GM19239 (cell line): ENCODE measurements around the gene SBF2.
"Not testable (repeated sequence)": the region's sequence is repeated elsewhere in the genome, so short reads cannot be mapped to it uniquely, and the experiment has no call there.

Source experiments
- DNase-seq: peaks from one replicate; pipeline ENCODE4 v3.0.0; 2011; ENCODE audit warnings: low spot score; ENCODE audit not compliant: insufficient read length
- FAIRE-seq: peaks from 2 replicates; lab custom pipeline; 2011; peaks lifted over from hg19 to GRCh38; lab: Jason Lieb, UNC

SBF2 gene

GRCh38 chr11:9747229-9747628 lies 546.8 kb downstream of the SBF2 start:
- DNase-seq (no peak), FAIRE-seq (no peak)

GRCh38 chr11:9745411-9746211 lies 548.4 kb downstream of the SBF2 start:
- DNase-seq = no peak
- FAIRE-seq = peak; percentile 91

DNA sequence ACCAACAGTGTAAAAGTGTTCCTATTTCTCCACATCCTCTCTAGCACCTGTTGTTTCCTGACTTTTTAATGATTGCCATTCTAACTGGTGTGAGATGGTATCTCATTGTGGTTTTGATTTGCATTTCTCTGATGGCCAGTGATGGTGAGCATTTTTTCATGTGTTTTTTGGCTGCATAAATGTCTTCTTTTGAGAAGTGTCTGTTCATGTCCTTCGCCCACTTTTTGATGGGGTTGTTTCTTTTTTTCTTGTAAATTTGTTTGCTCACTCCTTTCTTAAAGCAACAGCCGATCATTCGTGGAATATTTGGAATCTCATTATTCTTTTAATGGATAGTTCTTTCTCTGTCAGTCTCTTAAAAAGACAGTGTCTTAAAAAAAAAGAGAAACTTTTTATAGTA lies 550.5 kb downstream of the SBF2 start:
- DNase-seq = not testable (repeated sequence)

DNA sequence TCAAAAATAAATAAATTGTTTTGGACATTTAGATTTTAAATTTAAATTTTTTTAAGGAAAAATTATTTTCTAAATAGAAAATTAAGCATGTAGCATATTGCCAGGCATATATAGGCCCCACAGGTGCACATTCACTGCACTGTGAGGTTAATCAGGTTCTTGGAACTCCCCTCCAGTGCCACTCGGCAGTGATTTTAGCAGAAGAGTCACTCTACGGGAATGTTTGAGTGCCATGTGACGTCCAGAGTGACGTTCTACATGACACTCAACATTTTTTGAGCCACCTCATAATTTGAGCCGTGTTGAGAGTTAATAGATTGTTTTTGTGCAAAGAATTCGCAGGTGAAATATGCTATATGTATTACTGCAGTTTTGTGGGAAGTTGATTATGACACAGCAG lies 552.8 kb downstream of the SBF2 start:
- FAIRE-seq (no peak), DNase-seq (no peak)

More for the DNA sequence above, 550.5 kb downstream of the SBF2 start:
- FAIRE-seq = not testable (repeated sequence)

DNA sequence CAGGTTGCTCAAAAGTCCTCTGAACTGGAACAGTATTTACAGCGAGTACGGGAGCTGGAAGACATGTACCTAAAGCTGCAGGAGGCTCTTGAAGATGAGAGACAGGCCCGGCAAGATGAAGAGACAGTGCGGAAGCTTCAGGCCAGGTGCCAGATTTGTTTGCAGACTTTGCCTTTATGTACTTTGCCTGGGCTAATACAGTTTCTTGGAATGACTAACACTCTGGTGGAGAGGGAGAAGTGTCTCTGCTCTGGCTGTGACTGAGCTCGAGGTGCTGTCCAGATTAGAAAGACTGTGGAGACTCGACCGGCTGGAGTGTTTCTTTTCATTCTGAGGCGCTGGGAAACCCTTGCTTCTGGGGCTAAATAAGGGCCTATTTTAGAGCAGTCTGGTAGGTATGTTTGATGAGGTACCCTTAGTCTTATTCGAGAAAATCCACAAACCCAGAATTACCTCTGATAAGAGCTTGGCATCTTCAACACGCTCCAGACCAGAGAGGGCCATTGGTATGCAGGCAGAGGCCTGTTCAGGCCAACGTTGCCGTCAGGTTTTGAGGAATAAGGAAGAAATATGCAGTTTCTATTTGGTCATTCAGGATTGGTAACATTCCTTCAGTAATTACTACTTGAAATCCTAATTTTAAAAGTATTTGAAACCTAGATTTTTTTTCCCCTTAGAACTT lies 553.7 kb downstream of the SBF2 start:
- FAIRE-seq (peak; percentile 18), DNase-seq (no peak)

DNA sequence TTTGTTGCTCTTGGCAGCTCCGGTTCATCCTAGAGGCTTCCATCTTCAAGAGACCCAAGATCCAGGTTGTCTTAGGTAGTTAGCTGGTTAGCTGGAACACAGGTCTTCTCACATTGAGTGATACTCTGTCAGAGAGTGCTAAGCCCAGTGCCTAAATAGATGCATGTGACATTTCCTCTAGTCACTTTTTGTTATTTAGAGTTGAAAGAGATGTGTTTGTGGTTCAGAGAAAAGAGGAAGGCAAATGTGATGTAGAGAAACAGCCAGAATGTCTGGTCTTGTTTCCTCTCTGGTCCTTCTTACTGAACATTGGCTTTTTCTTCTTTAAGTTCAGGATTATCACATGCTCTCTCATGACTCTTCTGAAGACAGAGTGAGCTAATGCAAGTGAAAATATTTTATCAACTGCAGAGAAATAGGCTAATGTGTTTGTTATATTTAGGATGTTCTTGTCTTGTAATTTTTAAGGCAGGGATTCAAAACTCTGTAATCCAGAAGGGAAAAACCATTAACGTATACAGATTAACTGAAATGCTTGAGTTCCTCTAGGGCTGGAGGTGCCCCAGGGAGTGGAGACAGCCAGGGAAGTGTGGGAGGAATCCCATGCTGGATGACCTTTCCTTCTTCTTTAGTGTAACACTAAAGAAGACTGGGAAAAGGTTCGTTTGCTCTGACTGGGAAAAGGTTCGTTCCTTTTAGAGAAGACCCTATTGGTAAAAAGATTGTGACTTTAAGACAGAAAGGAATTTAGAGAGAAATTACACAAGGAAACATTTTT lies 554.7 kb downstream of the SBF2 start:
- FAIRE-seq = peak; percentile 52
- DNase-seq = no peak

- DNase-seq (no peak), FAIRE-seq (no peak)
These were observed 555.3 kb downstream of the SBF2 start for GRCh38 chr11:9738707-9739106.

DNA sequence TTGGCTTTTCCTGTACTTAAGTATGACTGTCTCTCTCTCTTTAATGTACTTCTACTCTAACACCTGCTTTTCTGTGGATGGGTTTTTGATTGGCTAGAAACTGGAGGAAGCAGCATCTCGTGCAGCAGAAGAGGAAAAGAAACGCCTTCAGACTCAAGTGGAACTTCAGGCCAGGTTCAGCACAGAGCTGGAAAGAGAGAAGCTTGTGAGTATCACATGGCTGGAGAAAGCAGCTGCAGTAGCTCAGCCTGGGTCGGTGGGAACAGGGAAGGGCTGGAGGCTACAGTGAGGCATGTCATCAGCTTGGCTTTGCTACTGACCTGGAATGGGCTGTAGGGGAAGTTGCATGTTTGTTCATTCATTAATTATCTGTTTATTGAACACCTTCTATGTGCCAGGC lies 555.9 kb downstream of the SBF2 start:
- DNase-seq = no peak
- FAIRE-seq = peak; percentile 79

- FAIRE-seq (no peak), DNase-seq (no peak)
These were observed 557.7 kb downstream of the SBF2 start for GRCh38 chr11:9736365-9736764.

DNA sequence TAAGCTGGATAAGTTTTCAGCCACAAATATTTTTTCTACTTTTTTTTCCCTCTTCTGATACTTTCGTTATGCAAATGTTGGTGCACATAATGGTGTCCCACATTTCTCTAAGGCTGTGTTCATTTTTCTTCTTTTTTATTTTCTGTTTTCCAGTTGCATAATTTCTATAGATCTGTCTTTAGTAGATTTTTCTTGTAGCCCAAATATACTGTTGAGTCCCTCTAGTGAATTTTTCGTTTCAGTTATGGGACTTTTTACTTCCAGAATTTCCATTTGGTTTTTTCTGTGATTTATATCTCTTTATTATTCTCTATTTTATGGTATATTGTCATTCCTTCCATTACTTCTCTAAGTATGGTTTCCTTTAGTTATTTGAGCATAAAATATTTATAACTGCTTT lies 558.1 kb downstream of the SBF2 start:
- peak; percentile 71 for FAIRE-seq
- DNase-seq = no peak

GRCh38 chr11:9735236-9735635 lies 558.8 kb downstream of the SBF2 start:
- FAIRE-seq (no peak), DNase-seq (no peak)

DNA sequence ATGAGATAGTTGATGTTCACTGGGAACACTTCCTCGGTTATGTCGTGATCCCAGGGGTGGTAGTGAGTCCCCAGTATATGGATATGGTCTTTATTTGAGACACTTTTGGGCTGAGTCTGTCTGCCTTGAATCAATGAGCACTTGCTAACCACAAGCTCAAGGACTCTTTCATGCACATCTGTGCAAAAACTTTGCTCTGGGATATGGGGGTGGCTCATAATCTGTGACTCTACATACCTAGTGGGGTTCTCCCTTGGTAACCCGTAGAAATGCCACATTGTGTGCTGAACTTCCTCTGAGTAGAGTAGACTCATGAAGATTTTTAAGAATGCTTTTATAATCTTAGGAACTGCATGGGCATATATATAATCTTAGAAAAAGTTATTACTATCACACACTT lies 560.8 kb downstream of the SBF2 start:
- DNase-seq = no peak
- no peak for FAIRE-seq

DNA sequence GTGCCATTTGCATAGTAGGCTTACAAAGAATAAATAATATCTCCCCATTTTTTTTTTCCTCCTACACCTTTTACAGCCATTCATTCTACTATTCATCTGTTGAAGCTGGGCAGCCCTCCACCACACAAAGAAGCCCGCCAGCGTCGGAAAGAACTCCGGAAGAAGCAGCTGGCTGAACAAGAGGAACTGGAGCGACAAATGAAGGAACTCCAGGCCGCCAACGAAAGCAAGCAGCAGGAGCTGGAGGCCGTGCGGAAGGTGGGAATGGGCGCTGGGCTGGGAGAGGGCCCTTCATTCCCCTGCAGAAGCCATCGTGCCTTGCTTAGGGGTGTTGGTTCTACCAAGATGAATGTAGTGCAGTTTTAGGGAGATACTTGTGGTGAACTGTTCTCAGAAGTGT lies 561.6 kb downstream of the SBF2 start:
- FAIRE-seq = no peak

GRCh38 chr11:9731256-9731655 lies 562.8 kb downstream of the SBF2 start:
- FAIRE-seq = no peak
- no peak for DNase-seq

More for the DNA sequence above, 561.6 kb downstream of the SBF2 start:
- DNase-seq = no peak
